Lung (tissue), 12 donors: ENCODE measurements around the gene RGS3. TPM values are rescaled to one million over a fixed set of nuclear protein-coding genes. Genes with fewer than 3 reads are reported as not detected.

ENCODE experiments used
- ATAC-seq: fragments of 200-7000 bp; cut with Tn5 transposase; one replicate; pipeline ENCODE4 v1.9.1; 2020; ENCODE audit warnings: moderate number of reproducible peaks; ENCODE audit not compliant: insufficient read depth, low FRiP score
- DNase-seq, 3 donors: peaks; one replicate each; pipeline ENCODE4 v3.0.0-alpha.2; 2013 to 2017
- H3K27ac ChIP-seq, 2 donors: one replicate each; pipeline ENCODE4 v1.5.1; 2013; ENCODE audit warnings: mild to moderate bottlenecking in 2 of 2, moderate library complexity in 2 of 2, control low read depth in 1 of 2, inconsistent platforms in 1 of 2, low read depth in 1 of 2, low read length in 1 of 2
- H3K27me3 ChIP-seq, 3 donors: one replicate each; pipeline ENCODE4 v1.5.1; 2013; ENCODE audit warnings: low read length in 2 of 3; ENCODE audit not compliant: control insufficient read depth in 3 of 3, insufficient read depth in 3 of 3
- H3K36me3 ChIP-seq, 4 donors: one replicate each; pipeline ENCODE4 v1.5.1; 2013; ENCODE audit warnings: low read length in 4 of 4, mild to moderate bottlenecking in 1 of 4, moderate library complexity in 1 of 4; ENCODE audit not compliant: control insufficient read depth in 4 of 4, insufficient read depth in 4 of 4
- H3K4me1 ChIP-seq, 5 donors: one replicate each; pipeline ENCODE4 v1.5.1; 2013; ENCODE audit warnings: low read length in 5 of 5, mild to moderate bottlenecking in 2 of 5, moderate library complexity in 1 of 5; ENCODE audit not compliant: control insufficient read depth in 5 of 5, insufficient read depth in 5 of 5
- H3K4me3 ChIP-seq: one replicate; pipeline ENCODE4 v1.5.1; 2013; ENCODE audit warnings: mild to moderate bottlenecking, control low read depth, moderate library complexity
- H3K9ac ChIP-seq, 2 donors: one replicate each; pipeline ENCODE4 v1.5.1; 2013; ENCODE audit warnings: low read length in 2 of 2, control low read depth in 1 of 2; ENCODE audit not compliant: insufficient read depth in 1 of 2
- H3K9me3 ChIP-seq, 4 donors: one replicate each; pipeline ENCODE4 v1.5.1; 2013; ENCODE audit warnings: low read length in 3 of 4, mild to moderate bottlenecking in 1 of 4, moderate library complexity in 1 of 4; ENCODE audit not compliant: control insufficient read depth in 4 of 4, insufficient read depth in 3 of 4
- CTCF ChIP-seq: IDR thresholded peaks from 2 replicates; pipeline ENCODE4 v1.5.1; 2012; ENCODE audit warnings: mild to moderate bottlenecking; ENCODE audit errors: control extremely low read depth, extremely low read depth
- WGBS, 2 donors: extraction: QIAGEN DNeasy Blood & Tissue Kit; methylation state at CpG; one replicate each; pipeline ENCODE4 v1.1.7; 2013; 5-methylcytosine and 5-hydroxymethylcytosine counted together
- polyA plus RNA-seq, 2 donors: library from polyadenylated mRNA; stranded (reverse); fragments of 200-250 nt; gene quantifications; one replicate each; pipeline ENCODE4 v1.2.1, GENCODE V29; 2013
- total RNA-seq, 2 donors: library from RNA; depleted of rRNA in 1 of 2; stranded (reverse); fragments of >200 nt in 1 of 2; gene quantifications; one replicate each; pipeline ENCODE4 v1.2.1, GENCODE V29; 2014 to 2021
- donor health status: control.
- donor health status: control.
- donor health status: Bipolar disorder and iron deficiency.
- donor health status: healthy.
- donor health status: DM: yes; HTN: yes; CAD: no.

RGS3 gene
- total and polyA plus RNA-seq, 4 donors, result 43.0 to 91.8 (median 73.9) TPM

GRCh38 chr9:113640418-113640817 lies 176.9 kb downstream of the RGS3 start:
- TF ChIP-seq CTCF, result no peak
- no peak for ATAC-seq
- H3K27ac ChIP-seq, result no peak overlapping the region
- 87 to 89% methylated on average over 6 of the region's 6 CpGs for WGBS, 2 donors
- no peaks in the 10 kb centered on the region for H3K9me3 ChIP-seq
- no peaks in the 10 kb centered on the region for H3K36me3 ChIP-seq
- H3K4me3 ChIP-seq, result no peak overlapping the region
- H3K9ac ChIP-seq, result no peak overlapping the region
- no peaks in the 10 kb centered on the region for H3K27me3 ChIP-seq
- peaks cover 0 to 10% (median 0%) of the 10 kb centered on the region in 5 donors for H3K4me1 ChIP-seq
- no peak for DNase-seq

DNA sequence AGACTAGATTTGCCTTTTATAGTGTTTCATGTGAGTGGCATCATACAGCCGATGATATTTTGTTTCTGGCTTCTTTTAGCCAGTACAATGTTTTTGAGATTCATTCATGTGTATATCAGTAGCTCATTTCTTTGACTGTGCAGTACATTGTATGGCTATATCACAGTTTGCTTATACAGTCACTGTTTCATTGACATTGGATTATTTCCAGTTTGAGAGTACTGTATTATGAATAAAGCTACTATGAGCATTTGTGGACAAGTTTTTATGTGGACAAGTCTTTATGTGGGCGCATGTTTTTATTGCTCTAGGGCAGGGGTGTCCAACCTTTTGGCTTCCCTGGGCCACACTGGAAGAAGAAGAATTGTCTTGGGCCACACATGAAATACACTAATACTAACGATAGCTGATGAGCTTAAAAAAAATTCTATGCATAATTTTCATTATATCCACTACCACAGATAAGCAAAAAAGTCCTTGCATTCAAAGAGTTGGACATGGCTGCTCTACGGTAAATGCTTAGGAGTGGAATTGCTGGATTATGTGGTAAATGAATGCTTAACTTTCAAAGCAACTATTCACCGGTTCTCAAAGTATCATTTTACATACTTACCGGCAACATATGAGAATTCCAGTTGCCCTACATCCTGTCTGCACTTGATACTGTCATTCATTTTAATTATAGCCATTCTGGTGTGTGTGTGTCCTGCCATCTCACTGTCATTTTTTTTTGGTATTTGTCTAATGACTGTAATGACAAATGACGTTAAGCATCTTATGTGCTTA lies 177.8 kb downstream of the RGS3 start:
- H3K27ac ChIP-seq, result no peak overlapping the region
- H3K9ac ChIP-seq, result no peak overlapping the region
- WGBS, 2 donors, result 86 to 94% methylated on average over 7 of the region's 7 CpGs
- DNase-seq (no peak), ATAC-seq (no peak)
- no peak for TF ChIP-seq CTCF
- no peaks in the 10 kb centered on the region for H3K9me3 ChIP-seq
- peaks cover 0 to 2% (median 0%) of the 10 kb centered on the region in 5 donors for H3K4me1 ChIP-seq
- H3K4me3 ChIP-seq, result no peak overlapping the region
- H3K36me3 ChIP-seq, result no peaks in the 10 kb centered on the region
- H3K27me3 ChIP-seq, result no peaks in the 10 kb centered on the region

GRCh38 chr9:113644321-113644720 lies 180.8 kb downstream of the RGS3 start:
- Histone ChIP-seq H3K27me3 (no peaks in the 10 kb centered on the region), H3K36me3 (no peaks in the 10 kb centered on the region), H3K4me1 (peaks cover 0 to 8% (median 0%) of the 10 kb centered on the region in 5 donors), H3K4me3 (no peak overlapping the region), H3K9ac (no peak overlapping the region), H3K27ac (no peak overlapping the region), H3K9me3 (no peaks in the 10 kb centered on the region)
- DNase-seq (no peak), ATAC-seq (no peak)
- no peak for TF ChIP-seq CTCF
- WGBS, 2 donors, result 78 to 81% methylated on average over 2 of the region's 2 CpGs
